22Rv1 (cell line): ENCODE results near the gene RHOBTB3.

ENCODE experiments used
- ZFX ChIP-seq: fragments of 450-650 bp; IDR thresholded peaks from 2 replicates; pipeline ENCODE4 v1.6.1; 2017; ENCODE audit warnings: antibody characterized with exemption, borderline replicate concordance
- TF ChIP-seq, protein P1 (sequence below): fragments of 450-650 bp; IDR thresholded peaks from 2 replicates; pipeline ENCODE4 v1.5.1; 2017; ENCODE audit warnings: mild to moderate bottlenecking

DNA sequence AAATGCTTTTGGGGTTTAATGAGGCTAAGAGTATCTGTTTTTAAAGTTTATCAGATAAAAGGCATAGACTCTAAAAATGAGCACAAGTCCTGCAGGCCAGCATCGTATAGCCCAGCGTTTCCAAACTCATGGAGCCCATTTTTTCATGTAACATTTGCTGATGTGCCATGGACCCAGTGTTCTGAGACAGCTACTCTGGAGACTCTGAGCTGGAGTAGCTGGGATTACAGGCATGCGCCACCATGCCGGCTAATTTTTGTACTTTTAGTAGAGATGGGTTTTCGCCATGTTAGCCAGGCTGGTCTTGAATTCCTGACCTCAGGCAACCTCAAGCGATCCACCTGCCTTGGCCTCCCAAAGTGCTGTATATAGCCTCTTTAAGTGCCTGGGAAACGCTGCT is 75.6 kb downstream of the RHOBTB3 start:
- TF ChIP-seq ZFX = no peak
- TF ChIP-seq, protein P1, sequence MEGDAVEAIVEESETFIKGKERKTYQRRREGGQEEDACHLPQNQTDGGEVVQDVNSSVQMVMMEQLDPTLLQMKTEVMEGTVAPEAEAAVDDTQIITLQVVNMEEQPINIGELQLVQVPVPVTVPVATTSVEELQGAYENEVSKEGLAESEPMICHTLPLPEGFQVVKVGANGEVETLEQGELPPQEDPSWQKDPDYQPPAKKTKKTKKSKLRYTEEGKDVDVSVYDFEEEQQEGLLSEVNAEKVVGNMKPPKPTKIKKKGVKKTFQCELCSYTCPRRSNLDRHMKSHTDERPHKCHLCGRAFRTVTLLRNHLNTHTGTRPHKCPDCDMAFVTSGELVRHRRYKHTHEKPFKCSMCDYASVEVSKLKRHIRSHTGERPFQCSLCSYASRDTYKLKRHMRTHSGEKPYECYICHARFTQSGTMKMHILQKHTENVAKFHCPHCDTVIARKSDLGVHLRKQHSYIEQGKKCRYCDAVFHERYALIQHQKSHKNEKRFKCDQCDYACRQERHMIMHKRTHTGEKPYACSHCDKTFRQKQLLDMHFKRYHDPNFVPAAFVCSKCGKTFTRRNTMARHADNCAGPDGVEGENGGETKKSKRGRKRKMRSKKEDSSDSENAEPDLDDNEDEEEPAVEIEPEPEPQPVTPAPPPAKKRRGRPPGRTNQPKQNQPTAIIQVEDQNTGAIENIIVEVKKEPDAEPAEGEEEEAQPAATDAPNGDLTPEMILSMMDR = no peak
